ENCODE results near the gene ZNF548.
"Not testable (repeated sequence)": the region's sequence is repeated elsewhere in the genome, so short reads cannot be mapped to it uniquely, and the experiment has no call there.

The ZNF548 gene

GRCh38 chr19:57389730-57390598 lies at the start of gene ZNF548:
Gene ZNF548, plus strand, starts transcription at chr19:57389854. Its CDS starts 246 bp downstream, at chr19:57390100.
- DNase-seq (ENCODE audit: low read depth): peak; percentile 97

- DNase-seq (ENCODE audit: low read depth): no peak
Observed at GRCh38 chr19:57342582-57342981, 47.1 kb upstream of the ZNF548 start.

- no peak for DNase-seq (ENCODE audit: low read depth)
Observed at GRCh38 chr19:57348136-57348535, 41.5 kb upstream of the ZNF548 start.

GRCh38 chr19:57350877-57351805 lies 38.5 kb upstream of the ZNF548 start, which contains the start of gene ZNF304:
Gene ZNF304, plus strand, starts transcription at chr19:57351271. Its CDS starts 394 bp downstream, at chr19:57351665.
- DNase-seq (ENCODE audit: low read depth): peak; percentile 68

- no peak for DNase-seq (ENCODE audit: low read depth)
Observed at GRCh38 chr19:57351867-57352266, 37.8 kb upstream of the ZNF548 start.

- no peak for DNase-seq (ENCODE audit: low read depth)
Observed at GRCh38 chr19:57355916-57356315, 33.7 kb upstream of the ZNF548 start.

GRCh38 chr19:57357406-57357805 lies 32.2 kb upstream of the ZNF548 start:
- DNase-seq (ENCODE audit: low read depth): no peak

GRCh38 chr19:57359300-57359699 lies 30.4 kb upstream of the ZNF548 start:
- no peak for DNase-seq (ENCODE audit: low read depth)

- no peak for DNase-seq (ENCODE audit: low read depth)
Observed at GRCh38 chr19:57362419-57362818, 27.2 kb upstream of the ZNF548 start.

- DNase-seq (ENCODE audit: low read depth): peak; percentile 94
Observed at GRCh38 chr19:57362997-57363687, 26.5 kb upstream of the ZNF548 start, which contains the start of the genes TRAPPC2B and ZNF547. Gene TRAPPC2B, plus strand, starts transcription at chr19:57363551. Its CDS starts 1,283 bp downstream, at chr19:57364834. Gene ZNF547, plus strand, starts transcription at chr19:57363551. Its CDS starts 5,005 bp downstream, at chr19:57368556.

- DNase-seq (ENCODE audit: low read depth): no peak
Observed at GRCh38 chr19:57363688-57364181, 25.9 kb upstream of the ZNF548 start.

- no peak for DNase-seq (ENCODE audit: low read depth)
Observed at GRCh38 chr19:57366776-57367175, 22.9 kb upstream of the ZNF548 start.

GRCh38 chr19:57374179-57374578 lies 15.5 kb upstream of the ZNF548 start:
- DNase-seq (ENCODE audit: low read depth): no peak

- DNase-seq (ENCODE audit: low read depth): not testable (repeated sequence)
Observed at GRCh38 chr19:57374647-57375046, 15.0 kb upstream of the ZNF548 start.

- DNase-seq (ENCODE audit: low read depth): no peak
Observed at GRCh38 chr19:57376151-57376550, 13.5 kb upstream of the ZNF548 start.

GRCh38 chr19:57377498-57378146 lies 12.0 kb upstream of the ZNF548 start:
- no peak for DNase-seq (ENCODE audit: low read depth)

- DNase-seq (ENCODE audit: low read depth): no peak
Observed at GRCh38 chr19:57380923-57381322, 8.7 kb upstream of the ZNF548 start.

GRCh38 chr19:57382806-57383488 lies 6.7 kb upstream of the ZNF548 start:
- no peak for DNase-seq (ENCODE audit: low read depth)

GRCh38 chr19:57389194-57389729 lies 392 bp upstream of the ZNF548 start:
- DNase-seq (ENCODE audit: low read depth): no peak

- no peak for DNase-seq (ENCODE audit: low read depth)
Observed at GRCh38 chr19:57395710-57396109, 6.1 kb downstream of the ZNF548 start.

All from stimulated activated CD8-positive, alpha-beta memory T cell treated with anti-CD3 and anti-CD28 coated beads, Interleukin-7, amount 100 ng/mL, for 24 hours (primary cell).